T-helper 1 cell (primary cell): ENCODE measurements around the gene GNAT3.

Source experiments
- DNase-seq, 5 donors: peaks; one replicate each; pipeline ENCODE4 v3.0.0-alpha.2; 2012 to 2020

GNAT3 gene

DNA sequence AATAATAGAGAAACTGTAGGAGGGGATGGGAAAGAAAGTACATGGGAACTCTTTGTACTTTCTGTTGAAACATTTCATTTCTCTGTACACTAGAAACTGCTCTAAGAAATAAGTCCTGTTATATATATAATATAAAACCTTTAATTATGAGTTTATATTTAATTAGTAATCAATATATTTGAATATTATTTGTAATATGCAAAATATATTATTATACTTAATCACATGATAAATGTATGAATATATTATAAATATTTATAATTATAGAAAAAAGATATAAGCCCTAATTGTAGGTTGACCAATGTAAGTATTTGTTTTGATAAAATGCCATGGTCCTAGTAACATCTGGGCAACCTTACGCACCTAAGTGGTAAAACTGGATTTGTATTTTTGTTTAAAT is 51.0 kb downstream of the GNAT3 start:
- DNase-seq: no peak

GRCh38 chr7:80459776-80460510 is 51.9 kb downstream of the GNAT3 start:
- no peak for DNase-seq

DNA sequence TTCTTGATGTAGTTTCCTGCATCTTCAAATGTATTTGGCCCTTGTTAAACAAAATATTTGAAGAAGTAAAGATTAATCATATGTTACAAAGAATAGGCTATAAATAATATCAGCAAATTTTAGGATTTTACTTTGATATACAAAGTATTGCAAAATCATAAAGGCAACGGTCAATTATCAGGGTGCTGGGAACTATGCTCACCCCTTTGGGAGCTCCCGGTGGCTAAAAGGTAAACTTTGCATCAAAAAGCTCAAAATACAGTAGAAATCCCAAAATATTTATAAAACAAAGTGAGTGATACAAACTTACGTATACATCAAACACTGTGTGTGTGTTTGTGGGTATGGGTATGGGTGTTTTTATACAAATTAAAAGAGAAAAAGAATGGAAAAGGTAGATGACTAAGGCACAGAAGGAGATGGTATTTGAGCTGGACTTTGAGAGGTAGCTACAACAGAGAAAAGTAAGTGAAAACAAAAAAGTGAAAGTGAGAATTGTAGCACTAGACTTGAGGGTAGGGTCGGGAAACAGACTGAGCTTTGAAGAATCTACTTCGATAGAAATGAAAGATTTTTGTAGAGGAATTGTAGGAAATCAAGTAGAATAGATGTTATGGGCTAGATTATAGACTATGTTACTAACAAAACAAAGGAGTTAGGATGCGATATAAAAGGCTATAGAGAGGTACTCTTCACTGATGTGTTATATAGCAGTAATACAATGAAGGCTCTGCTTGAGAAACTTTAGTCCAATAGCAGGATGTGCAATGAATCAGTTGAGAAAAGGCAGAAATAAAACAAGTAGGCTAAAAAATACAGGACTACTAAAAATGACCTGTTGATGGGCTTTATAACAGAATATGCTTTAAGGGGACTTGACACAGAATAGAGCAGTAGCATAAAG is 52.8 kb downstream of the GNAT3 start:
- no peak for DNase-seq

GRCh38 chr7:80453699-80454340 is 58.0 kb downstream of the GNAT3 start:
- DNase-seq: no peak

DNA sequence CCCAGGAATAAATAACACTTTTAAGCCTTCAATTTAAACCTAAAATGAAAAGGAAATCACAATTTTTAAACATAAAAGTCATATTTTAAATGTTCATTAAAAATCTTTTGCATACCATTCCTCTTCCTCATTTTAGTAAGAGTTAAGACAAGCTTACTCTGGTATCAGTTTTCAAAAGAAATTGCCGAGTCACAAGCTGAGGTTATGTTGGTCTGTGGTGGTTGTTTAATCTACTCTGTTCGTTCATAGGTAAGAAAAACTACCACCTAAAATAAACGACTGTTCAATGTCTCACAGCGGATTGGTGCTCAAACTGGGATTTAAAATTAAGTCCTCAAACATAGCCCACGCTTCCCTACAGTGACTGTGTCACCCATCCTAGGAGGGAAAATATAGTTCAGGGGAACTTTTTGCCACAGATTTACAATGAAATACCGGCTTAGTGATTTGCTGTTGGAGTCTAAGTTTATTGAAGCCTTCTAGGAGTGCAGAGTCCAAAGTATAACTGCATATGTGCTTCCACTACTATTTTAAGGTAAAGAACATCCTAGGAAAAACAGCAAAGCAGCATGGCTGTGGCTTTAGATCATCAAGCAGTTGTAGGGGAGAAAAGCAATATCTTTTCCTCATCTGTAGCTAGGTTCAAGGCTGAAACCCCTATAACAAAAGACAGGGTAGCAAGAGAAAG is 61.1 kb downstream of the GNAT3 start:
- DNase-seq: no peak

GRCh38 chr7:80449836-80450235 is 62.0 kb downstream of the GNAT3 start:
- no peak for DNase-seq

GRCh38 chr7:80445351-80445750 is 66.5 kb downstream of the GNAT3 start:
- no peak for DNase-seq

GRCh38 chr7:80444811-80445210 is 67.1 kb downstream of the GNAT3 start:
- no peak for DNase-seq

DNA sequence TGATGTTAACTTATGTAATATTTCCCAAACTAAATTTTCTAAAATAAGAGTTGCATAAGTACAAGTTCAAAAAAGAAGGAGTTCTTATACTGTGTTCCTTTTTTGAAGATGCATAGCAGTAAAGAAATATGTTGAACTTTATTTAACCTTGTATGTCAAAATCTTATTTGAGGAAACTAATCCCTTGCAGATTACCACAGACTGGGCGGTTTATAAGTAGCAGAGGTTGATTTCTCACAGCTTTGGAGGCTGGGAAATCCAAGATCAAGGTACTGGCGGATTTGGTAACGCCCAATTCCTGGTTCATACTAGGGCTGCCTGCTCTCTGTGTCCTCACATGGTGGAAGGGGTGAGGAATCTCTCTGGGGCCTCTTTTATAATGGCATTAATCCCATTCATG is 68.5 kb downstream of the GNAT3 start:
- DNase-seq: no peak

DNA sequence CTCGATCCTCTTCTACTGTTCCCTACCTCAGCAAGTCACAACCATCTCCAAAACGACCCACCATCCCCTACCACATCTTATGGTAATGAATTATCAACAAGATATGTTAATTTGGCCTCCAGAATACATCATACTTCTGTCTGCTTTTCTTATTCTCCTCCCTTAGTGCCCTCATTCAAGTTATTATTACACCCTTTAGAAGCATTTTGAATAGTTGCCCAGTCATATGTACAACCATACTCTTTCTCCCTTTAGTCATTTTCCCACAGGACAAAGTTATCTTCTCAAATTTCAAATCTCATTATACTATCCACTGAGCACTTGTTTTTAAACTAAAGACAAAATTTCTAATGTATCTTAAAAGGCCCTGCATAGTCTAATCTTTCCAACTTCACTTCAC is 71.0 kb downstream of the GNAT3 start:
- no peak for DNase-seq

- no peak for DNase-seq
These were observed 71.7 kb downstream of the GNAT3 start for GRCh38 chr7:80439894-80440821.

GRCh38 chr7:80435521-80435920 is 76.3 kb downstream of the GNAT3 start:
- DNase-seq: no peak

DNA sequence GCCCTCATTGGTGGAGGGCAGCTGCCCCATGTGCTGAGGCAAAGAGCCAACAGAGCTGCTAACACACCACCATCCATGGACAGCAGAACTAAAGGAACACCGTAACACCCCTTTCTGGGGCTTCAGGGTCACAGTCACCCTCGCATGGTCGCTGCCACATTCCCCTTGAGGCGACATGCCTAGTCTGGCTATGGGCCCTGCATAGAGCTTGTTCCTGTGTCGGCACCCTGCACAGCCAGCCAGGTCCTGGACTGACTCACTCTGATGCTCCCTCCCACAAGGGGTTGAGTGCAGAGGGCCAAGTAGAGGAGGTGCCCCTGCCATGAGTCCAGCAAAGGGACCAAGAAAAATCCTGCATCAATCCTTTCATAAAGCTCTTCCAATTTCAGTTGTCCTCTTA is 77.8 kb downstream of the GNAT3 start:
- DNase-seq: no peak

DNA sequence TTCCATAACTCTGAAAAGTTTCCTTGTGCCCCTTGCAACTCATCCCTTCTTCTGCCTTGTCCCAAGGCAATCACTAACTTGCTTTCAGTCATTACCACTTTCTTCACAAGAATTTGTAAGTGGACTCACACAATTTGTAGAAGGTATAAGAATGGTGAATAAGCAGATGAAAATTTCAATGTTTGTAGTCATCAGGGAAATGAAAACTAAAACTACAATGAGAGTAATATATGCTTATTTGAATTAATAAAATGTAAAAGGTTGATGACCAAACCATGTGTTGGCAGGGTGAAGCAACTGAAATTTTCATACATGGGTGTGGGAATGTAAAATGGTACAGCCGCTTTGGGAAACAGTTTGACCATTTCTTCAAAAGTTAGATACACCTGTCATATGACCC is 79.7 kb downstream of the GNAT3 start:
- no peak for DNase-seq

DNA sequence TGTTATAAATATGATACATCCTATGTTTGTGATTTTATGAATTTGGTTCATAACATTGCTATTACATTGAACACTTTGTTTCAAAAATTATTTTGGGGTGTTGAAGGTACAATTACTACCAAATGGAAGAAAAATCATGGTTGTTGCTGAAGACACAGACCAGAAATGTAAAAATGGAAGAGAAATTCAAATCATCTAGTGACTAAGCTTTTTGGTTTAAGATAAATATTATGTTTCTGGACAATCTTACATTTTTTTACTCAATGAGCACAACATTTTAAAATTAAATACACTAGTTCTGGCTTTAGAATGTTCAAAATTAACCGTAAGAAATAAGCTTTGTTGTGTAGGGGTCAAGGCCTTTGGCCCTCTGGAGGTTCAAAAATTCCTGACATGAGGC is 82.7 kb downstream of the GNAT3 start:
- no peak for DNase-seq

- no peak for DNase-seq
These were observed 83.5 kb downstream of the GNAT3 start for GRCh38 chr7:80428161-80429054.

DNA sequence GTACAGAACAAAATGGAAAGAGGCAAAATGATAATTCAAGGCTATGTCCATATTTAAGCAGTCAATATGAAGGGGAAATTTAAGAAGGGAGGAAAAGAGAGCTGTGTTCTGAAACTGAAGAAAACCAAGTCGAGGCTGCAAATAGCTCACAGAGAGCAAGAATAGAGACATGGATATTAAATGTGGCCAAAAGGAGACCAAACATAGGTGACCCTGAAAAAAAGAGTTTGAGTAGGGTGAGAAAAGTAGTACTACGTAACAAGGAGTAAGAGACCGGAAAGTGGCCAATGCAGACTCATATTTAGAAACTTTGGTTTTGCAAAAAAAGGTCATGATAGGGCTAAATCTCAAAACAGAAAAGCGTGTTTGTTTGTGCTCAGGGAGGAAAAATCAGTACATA is 84.6 kb downstream of the GNAT3 start:
- DNase-seq: no peak

GRCh38 chr7:80420876-80421275 is 91.0 kb downstream of the GNAT3 start:
- DNase-seq: no peak

DNA sequence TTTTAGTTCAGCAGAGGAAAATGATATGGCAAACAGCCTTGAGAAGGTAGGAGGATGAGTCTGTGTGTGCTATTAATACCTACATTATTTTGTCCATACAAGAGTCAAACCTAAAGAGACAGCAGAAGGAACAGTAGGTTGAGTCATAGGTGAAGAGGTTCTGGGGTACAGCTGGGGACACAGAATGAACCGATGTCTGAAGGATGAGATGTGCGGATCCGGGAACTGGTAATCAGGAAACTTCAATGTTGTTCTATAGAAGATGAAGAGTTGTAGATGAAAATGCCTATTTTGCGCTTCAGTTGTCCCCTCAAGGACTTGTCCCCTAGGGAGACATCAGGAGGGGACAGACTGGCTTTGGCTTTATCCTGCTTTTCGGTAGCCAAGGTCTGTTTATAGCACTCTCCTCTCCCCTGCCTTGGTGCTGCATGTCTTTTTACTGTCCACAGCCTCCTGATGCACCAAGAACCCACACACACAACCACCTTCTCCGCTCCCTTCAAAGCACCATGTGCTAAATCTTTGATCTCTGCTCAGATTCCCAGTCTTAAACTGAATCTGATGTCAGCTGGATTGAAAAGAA is 94.6 kb downstream of the GNAT3 start:
- no peak for DNase-seq

DNA sequence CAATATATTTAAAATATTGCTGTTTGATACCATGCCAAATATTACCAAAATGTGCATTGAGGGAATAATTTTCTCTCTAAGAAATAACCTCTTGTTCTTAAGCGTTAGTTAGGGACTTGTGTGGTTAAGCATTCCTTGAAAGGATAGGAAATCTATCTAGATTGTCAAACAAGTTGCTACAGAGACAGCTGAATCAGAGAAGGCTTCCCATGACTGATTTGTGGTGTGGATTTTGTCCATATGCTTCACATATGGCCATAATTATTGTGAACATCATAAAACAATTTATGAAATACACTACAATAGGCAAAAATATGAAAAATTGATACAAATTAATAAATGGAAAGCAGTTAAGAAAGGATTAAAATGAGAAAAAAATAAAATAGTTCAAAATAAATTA is 96.3 kb downstream of the GNAT3 start:
- DNase-seq: no peak
